HG02870 (cell line): ENCODE results near the gene GALNT9.

ENCODE experiments used
- ATAC-seq: cut with Tn5 transposase; IDR thresholded peaks from one replicate; pipeline ENCODE4 v1.9.1; 2021; ENCODE audit warnings: mild to moderate bottlenecking, moderate library complexity; ENCODE audit not compliant: unreplicated experiment

The GALNT9 gene

GRCh38 chr12:132162508-132163031 is 166.8 kb downstream of the GALNT9 start:
- ATAC-seq: no peak

- ATAC-seq: no peak
Measured at GRCh38 chr12:132161796-132162507, 167.4 kb downstream of the GALNT9 start.

- ATAC-seq: no peak
Measured at GRCh38 chr12:132161036-132161781, 168.2 kb downstream of the GALNT9 start.

GRCh38 chr12:132160601-132161035 is 168.8 kb downstream of the GALNT9 start:
- no peak for ATAC-seq

GRCh38 chr12:132160016-132160415 is 169.4 kb downstream of the GALNT9 start:
- ATAC-seq: no peak

- no peak for ATAC-seq
Measured at GRCh38 chr12:132159555-132160003, 169.8 kb downstream of the GALNT9 start.

- ATAC-seq: no peak
Measured at GRCh38 chr12:132158677-132159554, 170.5 kb downstream of the GALNT9 start.

- no peak for ATAC-seq
Measured at GRCh38 chr12:132157733-132158409, 171.5 kb downstream of the GALNT9 start.

- no peak for ATAC-seq
Measured at GRCh38 chr12:132156573-132157325, 172.6 kb downstream of the GALNT9 start.

GRCh38 chr12:132155771-132156572 is 173.4 kb downstream of the GALNT9 start:
- no peak for ATAC-seq

- no peak for ATAC-seq
Measured at GRCh38 chr12:132154941-132155770, 174.2 kb downstream of the GALNT9 start.

GRCh38 chr12:132154341-132154761 is 175.0 kb downstream of the GALNT9 start:
- peak; percentile 34 for ATAC-seq

- peak; percentile 79 for ATAC-seq
Measured at GRCh38 chr12:132153501-132154340, 175.7 kb downstream of the GALNT9 start.

- no peak for ATAC-seq
Measured at GRCh38 chr12:132152953-132153352, 176.4 kb downstream of the GALNT9 start.

GRCh38 chr12:132152411-132152821 is 177.0 kb downstream of the GALNT9 start:
- ATAC-seq: no peak

- no peak for ATAC-seq
Measured at GRCh38 chr12:132151766-132152410, 177.5 kb downstream of the GALNT9 start.
